ENCODE measurements around the gene ELP1. TPM values are rescaled to one million over a fixed set of nuclear protein-coding genes. Genes with fewer than 3 reads are reported as not detected.
"Not testable (repeated sequence)": the region's sequence is repeated elsewhere in the genome, so short reads cannot be mapped to it uniquely, and the experiment has no call there.

Gene ELP1
- total RNA-seq, 2 donors from 2014 or later, result 19.7 to 30.1 TPM

DNA sequence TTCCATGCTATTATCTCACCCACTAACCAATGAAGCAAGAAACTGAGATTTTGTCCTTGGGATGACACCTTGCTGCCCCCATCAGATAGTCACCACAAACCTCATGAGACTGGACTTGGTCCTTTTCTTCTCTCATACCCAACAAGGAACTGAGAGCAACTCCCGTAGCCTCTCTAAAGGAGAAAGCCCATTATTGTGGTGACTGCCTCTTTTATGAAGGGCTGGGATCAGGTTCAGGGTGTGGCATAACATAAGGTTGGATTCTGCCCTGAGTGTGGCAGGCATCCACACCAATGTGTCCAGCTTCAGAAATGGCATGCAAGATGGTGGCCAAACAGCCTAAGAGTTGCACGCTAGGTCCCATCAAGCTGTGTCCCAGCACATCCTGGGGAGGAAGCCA lies 73.2 kb downstream of the ELP1 start:
- no peak for ATAC-seq (replicated peaks)
- Mint-ChIP-seq H3K27me3 (no peaks in the 10 kb centered on the region), H3K27ac (no peak overlapping the region), H3K36me3 (ENCODE audit: low read depth) (no peaks in the 10 kb centered on the region), H3K9me3 (no peaks in the 10 kb centered on the region), H3K4me3 (no peak overlapping the region), H3K4me1 (no peaks in the 10 kb centered on the region)

GRCh38 chr9:108860354-108860753 lies 73.6 kb downstream of the ELP1 start:
- H3K4me1 Mint-ChIP-seq, result no peaks in the 10 kb centered on the region
- no peak overlapping the region for H3K27ac Mint-ChIP-seq
- H3K9me3 Mint-ChIP-seq, result no peaks in the 10 kb centered on the region
- H3K36me3 Mint-ChIP-seq (ENCODE audit: low read depth), result no peaks in the 10 kb centered on the region
- no peaks in the 10 kb centered on the region for H3K27me3 Mint-ChIP-seq
- H3K4me3 Mint-ChIP-seq, result no peak overlapping the region
- no peak for ATAC-seq (replicated peaks)

- H3K36me3 Mint-ChIP-seq (ENCODE audit: low read depth), result no peaks in the 10 kb centered on the region
- no peak overlapping the region for H3K4me3 Mint-ChIP-seq
- no peaks in the 10 kb centered on the region for H3K4me1 Mint-ChIP-seq
- ATAC-seq (replicated peaks), result peak; percentile 73
- H3K9me3 Mint-ChIP-seq, result no peaks in the 10 kb centered on the region
- no peaks in the 10 kb centered on the region for H3K27me3 Mint-ChIP-seq
- H3K27ac Mint-ChIP-seq, result no peak overlapping the region
Measured at GRCh38 chr9:108859459-108860114, 74.3 kb downstream of the ELP1 start.

DNA sequence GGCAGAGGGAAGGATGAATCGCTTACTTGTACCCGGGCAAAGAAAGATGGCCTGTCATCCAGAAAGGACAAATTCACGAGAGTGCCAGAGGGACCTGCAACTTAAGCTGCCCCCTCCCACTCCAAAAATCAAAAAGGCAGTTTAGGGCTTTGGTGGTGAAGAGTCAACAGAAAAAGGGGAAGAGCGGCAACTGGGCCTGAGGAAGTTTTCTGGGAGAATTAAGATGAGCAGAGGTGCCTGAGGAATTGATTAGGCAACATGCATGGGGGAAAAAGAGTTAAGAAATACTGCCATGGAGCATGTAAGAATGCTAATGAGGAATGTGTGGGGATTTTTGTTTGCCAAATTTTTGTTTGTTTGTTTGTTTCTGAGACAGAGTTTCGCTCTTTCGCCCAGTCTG lies 76.4 kb downstream of the ELP1 start:
- Mint-ChIP-seq H3K27me3 (no peaks in the 10 kb centered on the region), H3K4me1 (no peaks in the 10 kb centered on the region), H3K4me3 (no peak overlapping the region), H3K36me3 (ENCODE audit: low read depth) (no peaks in the 10 kb centered on the region), H3K27ac (no peak overlapping the region), H3K9me3 (no peaks in the 10 kb centered on the region)
- no peak for ATAC-seq (replicated peaks)

- Mint-ChIP-seq H3K4me3 (no peak within 1 kb of the TSS), H3K27ac (no peak within 1 kb of the TSS), H3K4me1 (no peaks in the 10 kb centered on the region), H3K9me3 (no peaks in the 10 kb centered on the region), H3K36me3 (ENCODE audit: low read depth) (no peaks in the 10 kb centered on the region), H3K27me3 (no peaks in the 10 kb centered on the region)
- no peak for ATAC-seq (replicated peaks)
Measured at GRCh38 chr9:108855888-108856287, 78.0 kb downstream of the ELP1 start, which contains the start of gene ACTL7B. TSS of gene ACTL7B (minus strand) at chr9:108855986. CDS start at chr9:108855930, 56 bp downstream.

DNA sequence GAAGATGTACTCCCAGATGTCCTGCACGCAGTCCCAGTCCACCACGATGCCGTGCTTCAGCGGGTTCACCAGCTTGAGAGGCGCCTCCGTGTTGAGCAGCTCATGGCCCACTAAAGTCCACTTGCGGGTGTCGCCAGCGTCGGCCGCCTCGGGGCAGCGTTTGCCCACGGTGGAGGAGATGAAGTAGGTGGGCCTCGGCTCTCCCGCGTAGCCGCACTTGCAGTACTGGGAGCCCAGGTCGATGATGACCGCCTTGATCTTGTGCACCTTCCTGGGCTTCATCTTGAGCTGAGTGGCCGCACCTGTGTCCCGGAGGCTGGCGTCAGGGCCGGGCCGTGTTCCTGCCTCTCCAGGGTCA lies 78.4 kb downstream of the ELP1 start:
- Mint-ChIP-seq H3K4me1 (no peaks in the 10 kb centered on the region), H3K36me3 (ENCODE audit: low read depth) (no peaks in the 10 kb centered on the region), H3K27me3 (no peaks in the 10 kb centered on the region), H3K27ac (no peak overlapping the region), H3K4me3 (no peak overlapping the region), H3K9me3 (no peaks in the 10 kb centered on the region)
- ATAC-seq (replicated peaks), result no peak

DNA sequence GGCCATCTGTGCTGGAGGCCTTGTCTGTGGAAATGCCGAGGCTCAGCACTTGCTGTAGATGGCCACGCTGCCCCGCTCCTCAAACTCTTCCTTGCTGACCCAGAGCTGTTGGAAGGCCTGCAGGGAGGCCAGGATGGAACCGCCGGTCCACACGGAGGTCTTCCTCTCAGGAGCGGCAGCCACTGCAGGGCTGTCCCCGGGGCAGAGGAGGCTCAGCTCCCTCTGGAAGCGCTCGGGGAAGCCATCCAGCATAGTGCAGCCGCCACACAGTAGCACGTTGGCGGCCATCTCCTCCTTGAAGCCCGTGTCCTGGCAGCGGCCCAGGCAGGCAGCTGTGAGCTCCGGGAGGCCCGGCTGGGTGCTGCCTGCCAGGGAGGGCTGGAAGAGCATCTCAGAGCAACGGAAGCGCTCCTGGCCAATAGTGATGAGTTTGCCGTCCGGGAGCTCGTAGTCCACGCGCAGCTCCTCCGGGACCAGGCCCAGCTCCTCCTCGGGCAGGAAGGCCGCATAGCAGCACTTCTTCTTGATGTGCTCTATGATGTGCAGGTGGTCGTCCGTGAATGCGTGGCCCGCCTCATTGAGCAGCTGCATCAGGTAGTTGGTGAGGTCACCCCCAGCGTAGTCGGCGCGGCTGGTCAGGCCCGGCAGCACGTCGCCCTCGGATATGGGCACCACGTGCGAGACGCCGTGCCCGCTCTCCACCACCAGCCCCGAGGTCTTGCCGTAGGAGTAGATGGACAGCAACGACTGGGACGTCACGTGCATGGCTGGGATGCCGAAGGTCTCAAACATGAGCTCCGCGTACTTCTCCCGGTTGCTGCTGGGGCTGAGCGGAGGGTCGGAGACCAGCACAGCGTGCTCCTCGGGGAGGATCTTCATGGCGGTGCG lies 79.0 kb downstream of the ELP1 start:
- no peaks in the 10 kb centered on the region for H3K9me3 Mint-ChIP-seq
- no peaks in the 10 kb centered on the region for H3K36me3 Mint-ChIP-seq (ENCODE audit: low read depth)
- no peak overlapping the region for H3K4me3 Mint-ChIP-seq
- H3K27me3 Mint-ChIP-seq, result no peaks in the 10 kb centered on the region
- no peak overlapping the region for H3K27ac Mint-ChIP-seq
- no peak for ATAC-seq (replicated peaks)
- H3K4me1 Mint-ChIP-seq, result no peaks in the 10 kb centered on the region

GRCh38 chr9:108854094-108854493 lies 79.8 kb downstream of the ELP1 start:
- Mint-ChIP-seq H3K27ac (no peak overlapping the region), H3K36me3 (ENCODE audit: low read depth) (no peaks in the 10 kb centered on the region), H3K4me1 (no peaks in the 10 kb centered on the region), H3K4me3 (no peak overlapping the region), H3K9me3 (no peaks in the 10 kb centered on the region), H3K27me3 (peaks cover 3% of the 10 kb centered on the region)
- ATAC-seq (replicated peaks), result no peak

DNA sequence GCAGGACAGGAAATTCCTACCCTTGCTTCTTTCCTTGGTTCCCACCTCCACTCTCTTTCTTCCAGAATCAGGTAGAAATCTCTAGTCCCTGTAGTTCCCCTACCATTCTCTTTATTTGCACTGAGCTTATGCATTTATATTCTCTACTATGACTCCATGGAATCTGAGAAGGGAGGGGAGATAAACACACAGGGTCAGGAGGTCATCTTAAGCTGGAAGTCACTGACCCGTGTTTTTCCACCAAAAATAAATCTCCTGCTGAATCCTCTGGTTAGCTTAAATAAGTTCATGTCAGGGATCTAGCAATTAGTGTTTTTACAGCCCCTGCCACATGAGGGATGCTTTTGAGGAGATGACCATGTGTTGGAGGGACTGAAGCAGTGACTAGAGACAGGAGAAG lies 81.8 kb downstream of the ELP1 start:
- Mint-ChIP-seq H3K9me3 (no peaks in the 10 kb centered on the region), H3K4me1 (no peaks in the 10 kb centered on the region), H3K4me3 (no peak overlapping the region), H3K27ac (no peak overlapping the region), H3K27me3 (peaks cover 3% of the 10 kb centered on the region), H3K36me3 (ENCODE audit: low read depth) (no peaks in the 10 kb centered on the region)
- no peak for ATAC-seq (replicated peaks)

GRCh38 chr9:108851138-108851537 lies 82.8 kb downstream of the ELP1 start:
- no peak for ATAC-seq (replicated peaks)
- no peaks in the 10 kb centered on the region for H3K36me3 Mint-ChIP-seq (ENCODE audit: low read depth)
- no peak overlapping the region for H3K27ac Mint-ChIP-seq
- no peaks in the 10 kb centered on the region for H3K4me1 Mint-ChIP-seq
- H3K4me3 Mint-ChIP-seq, result no peak overlapping the region
- H3K9me3 Mint-ChIP-seq, result no peaks in the 10 kb centered on the region
- H3K27me3 Mint-ChIP-seq, result peaks cover 3% of the 10 kb centered on the region

- no peaks in the 10 kb centered on the region for H3K9me3 Mint-ChIP-seq
- no peak for ATAC-seq (replicated peaks)
- no peaks in the 10 kb centered on the region for H3K36me3 Mint-ChIP-seq (ENCODE audit: low read depth)
- H3K4me1 Mint-ChIP-seq, result no peaks in the 10 kb centered on the region
- H3K27me3 Mint-ChIP-seq, result peaks cover 3% of the 10 kb centered on the region
- no peak overlapping the region for H3K27ac Mint-ChIP-seq
- no peak overlapping the region for H3K4me3 Mint-ChIP-seq
Measured at GRCh38 chr9:108850293-108850897, 83.5 kb downstream of the ELP1 start.

- H3K36me3 Mint-ChIP-seq (ENCODE audit: low read depth); H3K27me3 Mint-ChIP-seq; H3K27ac Mint-ChIP-seq; ATAC-seq (replicated peaks); H3K4me1 Mint-ChIP-seq; H3K4me3 Mint-ChIP-seq; H3K9me3 Mint-ChIP-seq: not testable (repeated sequence)
Measured at GRCh38 chr9:108848296-108848695, 85.6 kb downstream of the ELP1 start.

GRCh38 chr9:108845947-108846346 lies 88.0 kb downstream of the ELP1 start:
- no peaks in the 10 kb centered on the region for H3K36me3 Mint-ChIP-seq (ENCODE audit: low read depth)
- no peaks in the 10 kb centered on the region for H3K9me3 Mint-ChIP-seq
- H3K4me3 Mint-ChIP-seq, result no peak overlapping the region
- H3K27me3 Mint-ChIP-seq, result peaks cover 3% of the 10 kb centered on the region
- H3K4me1 Mint-ChIP-seq, result peaks cover 9% of the 10 kb centered on the region
- no peak overlapping the region for H3K27ac Mint-ChIP-seq
- ATAC-seq (replicated peaks), result no peak

- Mint-ChIP-seq H3K27me3 (peaks cover 3% of the 10 kb centered on the region), H3K4me3 (no peak overlapping the region), H3K4me1 (peaks cover 9% of the 10 kb centered on the region), H3K27ac (no peak overlapping the region), H3K36me3 (ENCODE audit: low read depth) (no peaks in the 10 kb centered on the region), H3K9me3 (no peaks in the 10 kb centered on the region)
- no peak for ATAC-seq (replicated peaks)
Measured at GRCh38 chr9:108845507-108845906, 88.4 kb downstream of the ELP1 start.

DNA sequence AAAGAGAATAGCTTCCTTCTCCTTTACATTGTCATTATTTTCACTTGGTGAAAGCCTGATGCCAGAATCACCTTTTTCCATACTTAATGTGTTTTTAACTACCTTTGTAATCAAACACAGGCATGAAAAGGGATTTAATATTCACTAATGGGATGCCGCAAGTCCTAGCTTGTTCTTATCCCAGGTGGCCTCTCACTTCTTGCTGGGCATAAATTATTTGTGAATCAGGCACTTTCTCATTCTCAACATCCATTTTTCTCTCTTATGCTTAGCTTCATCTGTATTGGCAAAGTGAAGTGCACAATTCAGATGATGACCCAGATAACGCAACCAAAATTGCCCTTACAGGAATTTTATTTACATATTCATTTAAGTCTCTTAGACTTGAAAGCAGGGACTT lies 89.1 kb downstream of the ELP1 start:
- Mint-ChIP-seq H3K27me3 (peaks cover 3% of the 10 kb centered on the region), H3K4me3 (no peak overlapping the region), H3K9me3 (no peaks in the 10 kb centered on the region)

More for the DNA sequence above, 89.1 kb downstream of the ELP1 start:
- Mint-ChIP-seq H3K27ac (no peak overlapping the region), H3K4me1 (peaks cover 9% of the 10 kb centered on the region), H3K36me3 (ENCODE audit: low read depth) (no peaks in the 10 kb centered on the region)
- no peak for ATAC-seq (replicated peaks)
